PC-9 (cell line): Measurements from ENCODE around the gene NKX2-8.

ENCODE experiments used
- EZH2 ChIP-seq: fragments of 200-600 bp; sonication (generic); IDR thresholded peaks from 2 replicates; pipeline ENCODE4 v1.8.0; 2017; ENCODE audit warnings: antibody characterized with exemption, low read depth
- TF ChIP-seq, protein P1 (sequence below): fragments of 200-600 bp; sonication (generic); conservative IDR thresholded peaks from 2 replicates; pipeline ENCODE4 v1.6.1; 2017; ENCODE audit warnings: mixed run types, antibody characterized with exemption, mild to moderate bottlenecking, moderate library complexity

GRCh38 chr14:36570065-36570464, 12.3 kb downstream of the NKX2-8 start:
- TF ChIP-seq, protein P1, sequence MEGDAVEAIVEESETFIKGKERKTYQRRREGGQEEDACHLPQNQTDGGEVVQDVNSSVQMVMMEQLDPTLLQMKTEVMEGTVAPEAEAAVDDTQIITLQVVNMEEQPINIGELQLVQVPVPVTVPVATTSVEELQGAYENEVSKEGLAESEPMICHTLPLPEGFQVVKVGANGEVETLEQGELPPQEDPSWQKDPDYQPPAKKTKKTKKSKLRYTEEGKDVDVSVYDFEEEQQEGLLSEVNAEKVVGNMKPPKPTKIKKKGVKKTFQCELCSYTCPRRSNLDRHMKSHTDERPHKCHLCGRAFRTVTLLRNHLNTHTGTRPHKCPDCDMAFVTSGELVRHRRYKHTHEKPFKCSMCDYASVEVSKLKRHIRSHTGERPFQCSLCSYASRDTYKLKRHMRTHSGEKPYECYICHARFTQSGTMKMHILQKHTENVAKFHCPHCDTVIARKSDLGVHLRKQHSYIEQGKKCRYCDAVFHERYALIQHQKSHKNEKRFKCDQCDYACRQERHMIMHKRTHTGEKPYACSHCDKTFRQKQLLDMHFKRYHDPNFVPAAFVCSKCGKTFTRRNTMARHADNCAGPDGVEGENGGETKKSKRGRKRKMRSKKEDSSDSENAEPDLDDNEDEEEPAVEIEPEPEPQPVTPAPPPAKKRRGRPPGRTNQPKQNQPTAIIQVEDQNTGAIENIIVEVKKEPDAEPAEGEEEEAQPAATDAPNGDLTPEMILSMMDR: no peak
- no peak for TF ChIP-seq EZH2
